K562 (cell line): Measurements from ENCODE around the gene XPO6. TPM values are rescaled to one million over a fixed set of nuclear protein-coding genes. Genes with fewer than 3 reads are reported as not detected.

Experiments used
- BRD4 ChIP-seq: fragments of 200-600 bp; sonication (generic); IDR thresholded peaks from 2 replicates; pipeline ENCODE4 v1.6.1; 2017; ENCODE audit warnings: inconsistent platforms
- BRF1 ChIP-seq: IDR thresholded peaks from 3 replicates; pipeline ENCODE4 v1.6.1; 2011; ENCODE audit warnings: borderline replicate concordance, mild to moderate bottlenecking; ENCODE audit not compliant: insufficient read length; ENCODE audit errors: extremely low read depth
- E2F6 ChIP-seq, 2 experiments: IDR thresholded peaks; 2 replicates each; pipeline ENCODE4 v1.6.1; 2011; ENCODE audit warnings: borderline replicate concordance in 1 of 2, control low read depth in 1 of 2, low read depth in 1 of 2, low read length in 1 of 2, mild to moderate bottlenecking in 1 of 2, mixed read lengths in 1 of 2, moderate library complexity in 1 of 2; ENCODE audit not compliant: insufficient read depth in 1 of 2, insufficient read length in 1 of 2, poor library complexity in 1 of 2, severe bottlenecking in 1 of 2; ENCODE audit errors: extremely low read depth in 1 of 2
- ESRRB ChIP-seq: fragments of 250-450 bp; sonication (Bioruptor Pico); IDR thresholded peaks from 2 replicates; pipeline ENCODE4 v1.5.0; 2020; ENCODE audit warnings: mild to moderate bottlenecking, moderate library complexity, borderline replicate concordance
- FOXA3 ChIP-seq, 2 experiments: fragments of 450-650 bp in 1 of 2; sonication (generic) in 1 of 2; formaldehyde crosslinking; IDR thresholded peaks in 1 of 2; conservative IDR thresholded peaks in 1 of 2; 2 replicates each; pipeline versions ENCODE4 v1.4.0 to v1.8.0; 2020 to 2022; ENCODE audit warnings: mild to moderate bottlenecking in 2 of 2, missing genetic modification reagents in 1 of 2
- MAZ ChIP-seq, 2 experiments: fragments of 450-650 bp in 1 of 2; sonication (generic) in 1 of 2; formaldehyde crosslinking; IDR thresholded peaks in 1 of 2; conservative IDR thresholded peaks in 1 of 2; 2 replicates each; pipeline versions ENCODE4 v1.4.0 to v1.5.0; 2020; ENCODE audit warnings: mild to moderate bottlenecking in 1 of 2, missing genetic modification reagents in 1 of 2
- NBN ChIP-seq: fragments of 450-650 bp; IDR thresholded peaks from 2 replicates; pipeline ENCODE4 v1.6.1; 2016; ENCODE audit warnings: low read depth, mild to moderate bottlenecking
- SMARCC2 ChIP-seq: fragments of 450-650 bp; IDR thresholded peaks from 2 replicates; pipeline ENCODE4 v1.6.1; 2017; ENCODE audit warnings: antibody characterized with exemption, moderate library complexity, mild to moderate bottlenecking, low read depth
- SP1 ChIP-seq: sonication (generic); formaldehyde crosslinking; IDR thresholded peaks from 2 replicates; pipeline ENCODE4 v1.8.1; 2022; ENCODE audit warnings: mild to moderate bottlenecking, missing genetic modification reagents
- ZFP36 ChIP-seq: fragments of 150-350 bp; IDR thresholded peaks from 2 replicates; pipeline ENCODE4 v1.6.1; 2018; ENCODE audit warnings: low read length, low read depth; ENCODE audit not compliant: partially characterized antibody
- ZFX ChIP-seq: sonication (generic); formaldehyde crosslinking; IDR thresholded peaks from 2 replicates; pipeline ENCODE4 v1.8.0; 2022; ENCODE audit warnings: mild to moderate bottlenecking, missing genetic modification reagents, moderate library complexity
- polyA plus RNA-seq, 8 experiments: library from polyadenylated mRNA; depleted of rRNA in 4 of 8; stranded (reverse) in 5 of 8; unstranded in 3 of 8; fragments of >200 nt; fragmentation: Nextera tagmentation in 2 of 8; fragmentation: Illumina TruSeq in 1 of 8; extraction: Ambion mirVana in 2 of 8; extraction: Trizol in 1 of 8; gene quantifications; 2 replicates each; pipeline versions ENCODE4 v1.2.1 to v1.2.3, GENCODE V29; 2011 to 2014; ENCODE audit warnings: inconsistent platforms in 1 of 8, missing spikeins in 1 of 8
- total RNA-seq, 7 experiments: library from RNA; depleted of rRNA in 6 of 7; stranded (reverse); fragments of >200 nt in 6 of 7; fragmentation: Illumina TruSeq in 2 of 7; extraction: Trizol in 2 of 7; gene quantifications; 2 replicates each; pipeline versions ENCODE4 v1.2.1 to v1.2.3, GENCODE V29; 2011 to 2021; ENCODE audit warnings: low replicate concordance in 1 of 7
- TF ChIP-seq, protein P1 (sequence below): fragments of 450-650 bp; formaldehyde crosslinking; IDR thresholded peaks from 2 replicates; pipeline ENCODE4 v1.4.0; 2022; ENCODE audit warnings: mild to moderate bottlenecking, moderate library complexity
- TF ChIP-seq, protein P2 (sequence below): fragments of 250-450 bp; sonication (Bioruptor Pico); IDR thresholded peaks from 2 replicates; pipeline ENCODE4 v1.4.0; 2020; ENCODE audit warnings: mild to moderate bottlenecking, moderate library complexity
- TF ChIP-seq, protein P3 (sequence below): fragments of 250-450 bp; sonication (Bioruptor Pico); IDR thresholded peaks from 2 replicates; pipeline ENCODE4 v1.9.0; 2021; ENCODE audit warnings: mild to moderate bottlenecking
- TF ChIP-seq, protein P4 (sequence below): fragments of 450-650 bp; IDR thresholded peaks from 2 replicates; pipeline ENCODE4 v1.7.1; 2018; ENCODE audit warnings: mild to moderate bottlenecking, low read depth; ENCODE audit not compliant: partially characterized antibody

XPO6 gene
- total and polyA plus RNA-seq, 9 of the 15 experiments (the other 6 are each of a cell fraction or from before 2014, with no cell fraction given) = 11.2 to 196 (median 119) TPM

DNA sequence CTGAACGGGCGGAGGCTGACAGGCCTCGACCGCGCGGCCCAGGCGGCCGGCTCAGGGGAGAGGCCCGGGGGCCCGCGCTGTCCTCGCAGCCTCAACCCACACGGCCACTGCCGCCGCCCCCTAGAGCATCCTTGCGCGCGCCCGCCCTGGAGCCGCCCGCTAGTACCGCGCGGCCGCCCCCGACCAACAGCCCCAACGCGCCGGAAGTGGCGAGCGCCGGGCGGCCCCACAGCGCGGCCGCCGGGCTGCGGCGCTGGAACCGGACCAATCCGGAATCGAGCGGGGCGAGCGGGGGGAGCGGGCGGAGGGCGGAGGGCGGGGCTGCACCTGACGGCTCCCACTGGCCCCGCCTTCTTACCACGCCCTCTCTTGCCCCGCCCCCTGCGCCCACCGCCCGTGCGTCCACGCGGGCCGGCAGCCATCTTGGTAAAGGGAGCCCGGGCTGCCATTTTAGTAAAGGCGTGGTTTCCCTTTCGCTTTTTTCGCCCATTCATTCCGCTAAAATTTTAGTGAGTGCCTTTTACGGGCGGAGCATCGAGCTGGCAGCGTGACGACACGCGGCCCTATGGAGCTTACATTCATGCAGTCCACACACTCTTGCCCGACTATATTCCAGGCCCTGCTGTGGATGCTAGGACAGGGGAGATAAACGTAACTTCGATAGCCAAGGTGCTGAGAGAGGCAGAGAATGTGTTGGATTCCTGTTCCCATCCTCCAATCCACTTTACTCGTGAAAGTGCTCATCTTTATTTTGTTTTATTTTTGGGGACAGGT is at the start of gene XPO6 (continued):
- TF ChIP-seq E2F6 (IDR thresholded peaks at IDR 0.05; ENCODE audit: borderline replicate concordance in 1 of 2, extremely low read depth in 1 of 2, insufficient read depth in 1 of 2, insufficient read length in 1 of 2, low read depth in 1 of 2, low read length in 1 of 2, poor library complexity in 1 of 2, severe bottlenecking in 1 of 2) (peak; percentile 19 to 73), ESRRB (CRISPR knock-in tag) (no peak), SMARCC2 (no peak), BRF1 (no peak), ZFP36 (peak; percentile 37), MAZ (CRISPR knock-in tag; conservative IDR thresholded peaks at IDR 0.05 in 1 of 2, IDR thresholded peaks at IDR 0.05 in 1 of 2) (peak; percentile 89 to 94), NBN (peak; percentile 38; the same call in 1 of the 2 replicates), BRD4 (no peak), ZFX (peak; percentile 45), SP1 (peak; percentile 95), FOXA3 (CRISPR knock-in tag; conservative IDR thresholded peaks at IDR 0.05 in 1 of 2, IDR thresholded peaks at IDR 0.05 in 1 of 2) (peak in 1 of 2 experiments; percentile 17; a peak in 1 of 4 replicates)
- TF ChIP-seq, protein P1, sequence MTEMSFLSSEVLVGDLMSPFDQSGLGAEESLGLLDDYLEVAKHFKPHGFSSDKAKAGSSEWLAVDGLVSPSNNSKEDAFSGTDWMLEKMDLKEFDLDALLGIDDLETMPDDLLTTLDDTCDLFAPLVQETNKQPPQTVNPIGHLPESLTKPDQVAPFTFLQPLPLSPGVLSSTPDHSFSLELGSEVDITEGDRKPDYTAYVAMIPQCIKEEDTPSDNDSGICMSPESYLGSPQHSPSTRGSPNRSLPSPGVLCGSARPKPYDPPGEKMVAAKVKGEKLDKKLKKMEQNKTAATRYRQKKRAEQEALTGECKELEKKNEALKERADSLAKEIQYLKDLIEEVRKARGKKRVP (CRISPR knock-in tag) = no peak
- TF ChIP-seq, protein P2, sequence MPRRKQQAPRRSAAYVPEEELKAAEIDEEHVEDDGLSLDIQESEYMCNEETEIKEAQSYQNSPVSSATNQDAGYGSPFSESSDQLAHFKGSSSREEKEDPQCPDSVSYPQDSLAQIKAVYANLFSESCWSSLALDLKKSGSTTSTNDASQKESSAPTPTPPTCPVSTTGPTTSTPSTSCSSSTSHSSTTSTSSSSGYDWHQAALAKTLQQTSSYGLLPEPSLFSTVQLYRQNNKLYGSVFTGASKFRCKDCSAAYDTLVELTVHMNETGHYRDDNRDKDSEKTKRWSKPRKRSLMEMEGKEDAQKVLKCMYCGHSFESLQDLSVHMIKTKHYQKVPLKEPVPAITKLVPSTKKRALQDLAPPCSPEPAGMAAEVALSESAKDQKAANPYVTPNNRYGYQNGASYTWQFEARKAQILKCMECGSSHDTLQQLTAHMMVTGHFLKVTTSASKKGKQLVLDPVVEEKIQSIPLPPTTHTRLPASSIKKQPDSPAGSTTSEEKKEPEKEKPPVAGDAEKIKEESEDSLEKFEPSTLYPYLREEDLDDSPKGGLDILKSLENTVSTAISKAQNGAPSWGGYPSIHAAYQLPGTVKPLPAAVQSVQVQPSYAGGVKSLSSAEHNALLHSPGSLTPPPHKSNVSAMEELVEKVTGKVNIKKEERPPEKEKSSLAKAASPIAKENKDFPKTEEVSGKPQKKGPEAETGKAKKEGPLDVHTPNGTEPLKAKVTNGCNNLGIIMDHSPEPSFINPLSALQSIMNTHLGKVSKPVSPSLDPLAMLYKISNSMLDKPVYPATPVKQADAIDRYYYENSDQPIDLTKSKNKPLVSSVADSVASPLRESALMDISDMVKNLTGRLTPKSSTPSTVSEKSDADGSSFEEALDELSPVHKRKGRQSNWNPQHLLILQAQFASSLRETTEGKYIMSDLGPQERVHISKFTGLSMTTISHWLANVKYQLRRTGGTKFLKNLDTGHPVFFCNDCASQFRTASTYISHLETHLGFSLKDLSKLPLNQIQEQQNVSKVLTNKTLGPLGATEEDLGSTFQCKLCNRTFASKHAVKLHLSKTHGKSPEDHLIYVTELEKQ (CRISPR knock-in tag) = no peak
- TF ChIP-seq, protein P3, sequence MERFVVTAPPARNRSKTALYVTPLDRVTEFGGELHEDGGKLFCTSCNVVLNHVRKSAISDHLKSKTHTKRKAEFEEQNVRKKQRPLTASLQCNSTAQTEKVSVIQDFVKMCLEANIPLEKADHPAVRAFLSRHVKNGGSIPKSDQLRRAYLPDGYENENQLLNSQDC = no peak
- TF ChIP-seq, protein P4, sequence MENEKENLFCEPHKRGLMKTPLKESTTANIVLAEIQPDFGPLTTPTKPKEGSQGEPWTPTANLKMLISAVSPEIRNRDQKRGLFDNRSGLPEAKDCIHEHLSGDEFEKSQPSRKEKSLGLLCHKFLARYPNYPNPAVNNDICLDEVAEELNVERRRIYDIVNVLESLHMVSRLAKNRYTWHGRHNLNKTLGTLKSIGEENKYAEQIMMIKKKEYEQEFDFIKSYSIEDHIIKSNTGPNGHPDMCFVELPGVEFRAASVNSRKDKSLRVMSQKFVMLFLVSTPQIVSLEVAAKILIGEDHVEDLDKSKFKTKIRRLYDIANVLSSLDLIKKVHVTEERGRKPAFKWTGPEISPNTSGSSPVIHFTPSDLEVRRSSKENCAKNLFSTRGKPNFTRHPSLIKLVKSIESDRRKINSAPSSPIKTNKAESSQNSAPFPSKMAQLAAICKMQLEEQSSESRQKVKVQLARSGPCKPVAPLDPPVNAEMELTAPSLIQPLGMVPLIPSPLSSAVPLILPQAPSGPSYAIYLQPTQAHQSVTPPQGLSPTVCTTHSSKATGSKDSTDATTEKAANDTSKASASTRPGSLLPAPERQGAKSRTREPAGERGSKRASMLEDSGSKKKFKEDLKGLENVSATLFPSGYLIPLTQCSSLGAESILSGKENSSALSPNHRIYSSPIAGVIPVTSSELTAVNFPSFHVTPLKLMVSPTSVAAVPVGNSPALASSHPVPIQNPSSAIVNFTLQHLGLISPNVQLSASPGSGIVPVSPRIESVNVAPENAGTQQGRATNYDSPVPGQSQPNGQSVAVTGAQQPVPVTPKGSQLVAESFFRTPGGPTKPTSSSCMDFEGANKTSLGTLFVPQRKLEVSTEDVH = no peak
